UCSD-AML1 (cell line): ENCODE measurements around the gene SORL1.

Experiments
- DNase-seq: peaks from one replicate; lab custom pipeline; 2025; ENCODE audit not compliant: unreplicated experiment; lab: John Stamatoyannopoulos, UW

The SORL1 gene

GRCh38 chr11:121427400-121427744 is 24.7 kb upstream of the SORL1 start:
- DNase-seq: no peak

- no peak for DNase-seq
These were observed 22.6 kb upstream of the SORL1 start for GRCh38 chr11:121429556-121429955.

GRCh38 chr11:121431820-121432526 is 20.1 kb upstream of the SORL1 start:
- no peak for DNase-seq

GRCh38 chr11:121435132-121435531 is 17.0 kb upstream of the SORL1 start:
- no peak for DNase-seq

- DNase-seq: no peak
These were observed 16.3 kb upstream of the SORL1 start for GRCh38 chr11:121435551-121436511.

- DNase-seq: no peak
These were observed 15.0 kb upstream of the SORL1 start for GRCh38 chr11:121437018-121437685.

GRCh38 chr11:121437686-121438078 is 14.4 kb upstream of the SORL1 start:
- DNase-seq: no peak

GRCh38 chr11:121439337-121439736 is 12.8 kb upstream of the SORL1 start:
- DNase-seq: no peak

- DNase-seq: no peak
These were observed 12.4 kb upstream of the SORL1 start for GRCh38 chr11:121439759-121440158.

GRCh38 chr11:121441521-121441920 is 10.6 kb upstream of the SORL1 start:
- no peak for DNase-seq

- DNase-seq: no peak
These were observed 8.3 kb upstream of the SORL1 start for GRCh38 chr11:121443688-121444275.

- no peak for DNase-seq
These were observed 7.6 kb upstream of the SORL1 start for GRCh38 chr11:121444526-121444925.

GRCh38 chr11:121445071-121445768 is 6.9 kb upstream of the SORL1 start:
- no peak for DNase-seq

- DNase-seq: no peak
These were observed 5.4 kb upstream of the SORL1 start for GRCh38 chr11:121446752-121447156.

GRCh38 chr11:121448011-121448410 is 4.1 kb upstream of the SORL1 start:
- DNase-seq: no peak

- no peak for DNase-seq
These were observed 3.6 kb upstream of the SORL1 start for GRCh38 chr11:121448431-121448941.

GRCh38 chr11:121449123-121449522 is 3.0 kb upstream of the SORL1 start:
- DNase-seq: no peak

GRCh38 chr11:121449626-121450025 is 2.5 kb upstream of the SORL1 start:
- no peak for DNase-seq

GRCh38 chr11:121450401-121450800 is 1.7 kb upstream of the SORL1 start:
- no peak for DNase-seq

GRCh38 chr11:121451178-121451985 is 732 bp upstream of the SORL1 start:
- no peak for DNase-seq
